ENCODE measurements around the gene PABPN1.

GRCh38 chr14:23324993-23325392 is 3.7 kb downstream of the PABPN1 start:
- TF ChIP-seq SPI1 (IDR thresholded peaks at IDR 0.05; ENCODE audit: borderline replicate concordance, low read depth, low read length) (no peak), FOXK2 (conservative IDR thresholded peaks at IDR 0.05 in 1 of 2, IDR thresholded peaks at IDR 0.05 in 1 of 2; ENCODE audit: low read depth in 2 of 2) (no peak), CXXC5 (CRISPR knock-in tag; IDR thresholded peaks at IDR 0.05) (no peak), USF1 (CRISPR knock-in tag; IDR thresholded peaks at IDR 0.05) (no peak), STAT6 (CRISPR knock-in tag; IDR thresholded peaks at IDR 0.05) (no peak), NCOA4 (IDR thresholded peaks at IDR 0.05; ENCODE audit: partially characterized antibody) (no peak), MCM2 (IDR thresholded peaks at IDR 0.05; ENCODE audit: low read depth) (no peak), FOS (IDR thresholded peaks at IDR 0.05; ENCODE audit: extremely low read depth, insufficient read length) (no peak), TBL1XR1 (IDR thresholded peaks at IDR 0.05; ENCODE audit: low read length in 2 of 2) (no peak), ZFP30 (CRISPR knock-in tag; IDR thresholded peaks at IDR 0.05; ENCODE audit: borderline replicate concordance) (no peak), HDAC1 (IDR thresholded peaks at IDR 0.05) (no peak), GATA2 (CRISPR knock-in tag; IDR thresholded peaks at IDR 0.05) (no peak)
- TF ChIP-seq, protein P1, sequence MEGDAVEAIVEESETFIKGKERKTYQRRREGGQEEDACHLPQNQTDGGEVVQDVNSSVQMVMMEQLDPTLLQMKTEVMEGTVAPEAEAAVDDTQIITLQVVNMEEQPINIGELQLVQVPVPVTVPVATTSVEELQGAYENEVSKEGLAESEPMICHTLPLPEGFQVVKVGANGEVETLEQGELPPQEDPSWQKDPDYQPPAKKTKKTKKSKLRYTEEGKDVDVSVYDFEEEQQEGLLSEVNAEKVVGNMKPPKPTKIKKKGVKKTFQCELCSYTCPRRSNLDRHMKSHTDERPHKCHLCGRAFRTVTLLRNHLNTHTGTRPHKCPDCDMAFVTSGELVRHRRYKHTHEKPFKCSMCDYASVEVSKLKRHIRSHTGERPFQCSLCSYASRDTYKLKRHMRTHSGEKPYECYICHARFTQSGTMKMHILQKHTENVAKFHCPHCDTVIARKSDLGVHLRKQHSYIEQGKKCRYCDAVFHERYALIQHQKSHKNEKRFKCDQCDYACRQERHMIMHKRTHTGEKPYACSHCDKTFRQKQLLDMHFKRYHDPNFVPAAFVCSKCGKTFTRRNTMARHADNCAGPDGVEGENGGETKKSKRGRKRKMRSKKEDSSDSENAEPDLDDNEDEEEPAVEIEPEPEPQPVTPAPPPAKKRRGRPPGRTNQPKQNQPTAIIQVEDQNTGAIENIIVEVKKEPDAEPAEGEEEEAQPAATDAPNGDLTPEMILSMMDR (IDR thresholded peaks at IDR 0.05 in 2 of 3, conservative IDR thresholded peaks at IDR 0.05 in 1 of 3; ENCODE audit: insufficient read depth in 2 of 3, low read depth in 1 of 3, low read length in 3 of 3), result no peak
- TF ChIP-seq, protein P2, sequence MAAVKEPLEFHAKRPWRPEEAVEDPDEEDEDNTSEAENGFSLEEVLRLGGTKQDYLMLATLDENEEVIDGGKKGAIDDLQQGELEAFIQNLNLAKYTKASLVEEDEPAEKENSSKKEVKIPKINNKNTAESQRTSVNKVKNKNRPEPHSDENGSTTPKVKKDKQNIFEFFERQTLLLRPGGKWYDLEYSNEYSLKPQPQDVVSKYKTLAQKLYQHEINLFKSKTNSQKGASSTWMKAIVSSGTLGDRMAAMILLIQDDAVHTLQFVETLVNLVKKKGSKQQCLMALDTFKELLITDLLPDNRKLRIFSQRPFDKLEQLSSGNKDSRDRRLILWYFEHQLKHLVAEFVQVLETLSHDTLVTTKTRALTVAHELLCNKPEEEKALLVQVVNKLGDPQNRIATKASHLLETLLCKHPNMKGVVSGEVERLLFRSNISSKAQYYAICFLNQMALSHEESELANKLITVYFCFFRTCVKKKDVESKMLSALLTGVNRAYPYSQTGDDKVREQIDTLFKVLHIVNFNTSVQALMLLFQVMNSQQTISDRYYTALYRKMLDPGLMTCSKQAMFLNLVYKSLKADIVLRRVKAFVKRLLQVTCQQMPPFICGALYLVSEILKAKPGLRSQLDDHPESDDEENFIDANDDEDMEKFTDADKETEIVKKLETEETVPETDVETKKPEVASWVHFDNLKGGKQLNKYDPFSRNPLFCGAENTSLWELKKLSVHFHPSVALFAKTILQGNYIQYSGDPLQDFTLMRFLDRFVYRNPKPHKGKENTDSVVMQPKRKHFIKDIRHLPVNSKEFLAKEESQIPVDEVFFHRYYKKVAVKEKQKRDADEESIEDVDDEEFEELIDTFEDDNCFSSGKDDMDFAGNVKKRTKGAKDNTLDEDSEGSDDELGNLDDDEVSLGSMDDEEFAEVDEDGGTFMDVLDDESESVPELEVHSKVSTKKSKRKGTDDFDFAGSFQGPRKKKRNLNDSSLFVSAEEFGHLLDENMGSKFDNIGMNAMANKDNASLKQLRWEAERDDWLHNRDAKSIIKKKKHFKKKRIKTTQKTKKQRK (IDR thresholded peaks at IDR 0.05; ENCODE audit: borderline replicate concordance, low read depth, low read length), result no peak

Measured in K562 (cell line).